Measurements from ENCODE around the gene GRB10. TPM values are rescaled to one million over a fixed set of nuclear protein-coding genes. Genes with fewer than 3 reads are reported as not detected.
A peak's percentile ranks its signal among the peaks of the same experiment; 100 is the strongest.

GRB10 gene
- total RNA-seq, 1 experiment from 2014 or later = 17.5 TPM

GRCh38 chr7:50613473-50613872 is 169.2 kb downstream of the GRB10 start:
- DNase-seq (ENCODE audit: low read depth) = no peak

- DNase-seq (ENCODE audit: low read depth) = no peak
These were observed 170.0 kb downstream of the GRB10 start for GRCh38 chr7:50612704-50613103.

GRCh38 chr7:50610521-50611277 is 172.0 kb downstream of the GRB10 start:
- peak; percentile 92 for DNase-seq (ENCODE audit: low read depth)

GRCh38 chr7:50608196-50608906 is 174.3 kb downstream of the GRB10 start:
- DNase-seq (ENCODE audit: low read depth) = no peak

- no peak for DNase-seq (ENCODE audit: low read depth)
These were observed 175.1 kb downstream of the GRB10 start for GRCh38 chr7:50607524-50608125.

GRCh38 chr7:50605059-50605458 is 177.6 kb downstream of the GRB10 start:
- DNase-seq (ENCODE audit: low read depth) = no peak

- no peak for DNase-seq (ENCODE audit: low read depth)
These were observed 179.4 kb downstream of the GRB10 start for GRCh38 chr7:50603287-50603686.

- DNase-seq (ENCODE audit: low read depth) = no peak
These were observed 183.3 kb downstream of the GRB10 start for GRCh38 chr7:50599385-50599784.

- no peak for DNase-seq (ENCODE audit: low read depth)
These were observed 184.0 kb downstream of the GRB10 start for GRCh38 chr7:50598460-50599343.

- DNase-seq (ENCODE audit: low read depth) = no peak
These were observed 186.2 kb downstream of the GRB10 start for GRCh38 chr7:50596484-50596883.

- peak; percentile 55 for DNase-seq (ENCODE audit: low read depth)
These were observed 187.1 kb downstream of the GRB10 start for GRCh38 chr7:50595491-50596102.

GRCh38 chr7:50594734-50595485 is 187.8 kb downstream of the GRB10 start:
- no peak for DNase-seq (ENCODE audit: low read depth)

- DNase-seq (ENCODE audit: low read depth) = no peak
These were observed 188.6 kb downstream of the GRB10 start for GRCh38 chr7:50594136-50594535.

- no peak for DNase-seq (ENCODE audit: low read depth)
These were observed 189.8 kb downstream of the GRB10 start for GRCh38 chr7:50592940-50593339.

- DNase-seq (ENCODE audit: low read depth) = peak; percentile 29
These were observed 190.9 kb downstream of the GRB10 start for GRCh38 chr7:50591480-50592438.

- DNase-seq (ENCODE audit: low read depth) = no peak
These were observed 191.6 kb downstream of the GRB10 start for GRCh38 chr7:50591098-50591479.

GRCh38 chr7:50590535-50590934 is 192.2 kb downstream of the GRB10 start:
- no peak for DNase-seq (ENCODE audit: low read depth)

- DNase-seq (ENCODE audit: low read depth) = no peak
These were observed 193.3 kb downstream of the GRB10 start for GRCh38 chr7:50589364-50589763.

- DNase-seq (ENCODE audit: low read depth) = no peak
These were observed 193.8 kb downstream of the GRB10 start for GRCh38 chr7:50588937-50589336.
